ENCODE measurements around the gene ATL2. TPM values are rescaled to one million over a fixed set of nuclear protein-coding genes. Genes with fewer than 3 reads are reported as not detected.

Gene ATL2
- total and polyA plus RNA-seq, 2 donors (not counting 3 experiments of a cell fraction or from before 2014, with no cell fraction given), result 23.9 to 45.5 TPM

DNA sequence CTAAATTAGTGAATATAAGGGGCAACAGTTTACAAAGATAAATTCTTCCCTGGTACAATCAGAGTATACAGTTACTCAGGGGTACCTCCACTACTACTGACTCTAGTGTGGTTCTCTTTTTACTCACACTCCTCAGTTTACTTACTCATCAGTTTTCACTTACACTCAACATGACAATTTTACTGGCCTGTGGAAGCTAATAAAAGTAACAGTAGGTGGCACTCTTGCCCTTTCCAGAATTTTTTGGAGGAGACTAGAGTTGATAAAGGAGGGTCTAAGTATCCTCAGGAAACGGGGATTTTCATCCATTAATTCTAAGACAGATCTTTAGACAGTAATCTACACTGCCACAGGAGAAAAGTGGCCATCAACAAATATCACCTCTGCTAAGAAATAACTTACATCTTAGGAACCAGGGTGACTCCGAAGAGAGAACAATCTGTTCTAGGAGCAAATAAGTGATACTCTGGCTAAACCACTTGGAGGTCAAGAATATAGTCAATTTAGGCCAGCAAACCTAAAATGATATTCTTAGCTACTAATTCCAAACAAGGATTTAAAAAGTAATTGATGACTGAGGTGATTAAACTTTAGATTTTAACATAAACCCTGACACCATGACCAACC lies 61.3 kb downstream of the ATL2 start:
- H2AFZ ChIP-seq (ENCODE audit: low read depth, low read length), result no peak overlapping the region
- peak; percentile 72 for FAIRE-seq
- H3K79me2 ChIP-seq (ENCODE audit: control insufficient read depth, insufficient read depth, low read length), result no peaks in the 10 kb centered on the region
- no peaks in the 10 kb centered on the region for H4K20me1 ChIP-seq (replicated peaks; ENCODE audit: control insufficient read depth, extremely low read depth, insufficient read depth, low read length)
- BruUV-seq (replicated peaks), result no TSS peak
- no peaks in the 10 kb centered on the region for H3K4me1 ChIP-seq (ENCODE audit: control insufficient read depth, extremely low read depth, insufficient read depth, low read length)
- CTCF ChIA-PET, result interaction anchor here (0.6 to 4.4 kb wide), 32 partner anchors 9 to 520 kb away, joined by 3 to 68 read pairs (median 4); partner anchors contain the start of gene ATL2
- peak; percentile 38 to 41 for TF ChIP-seq CTCF (IDR thresholded peaks at IDR 0.05; ENCODE audit: extremely low read depth in 1 of 2, insufficient read depth in 1 of 2, low read depth in 1 of 2, low read length in 2 of 2)
- TF ChIP-seq, protein P1, sequence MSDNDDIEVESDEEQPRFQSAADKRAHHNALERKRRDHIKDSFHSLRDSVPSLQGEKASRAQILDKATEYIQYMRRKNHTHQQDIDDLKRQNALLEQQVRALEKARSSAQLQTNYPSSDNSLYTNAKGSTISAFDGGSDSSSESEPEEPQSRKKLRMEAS (IDR thresholded peaks at IDR 0.05; ENCODE audit: insufficient read depth, insufficient read length), result no peak
- intact Hi-C loops (cut with micrococcal nuclease) (loop anchor here (1.0 to 5.0 kb wide), 7 partner anchors 151 to 519 kb away; no protein-coding TSS in a partner anchor), dilution Hi-C loops (cut with MboI; ENCODE audit: extremely low pct_ligation_motif_present, low sequenced_read_pairs) (no loop called here)
- DNase-seq (ENCODE audit: low read depth, low spot score), result peak; percentile 67
- no peaks in the 10 kb centered on the region for H3K9me1 ChIP-seq (replicated peaks; ENCODE audit: control insufficient read depth, extremely low read depth, insufficient read depth, low read length)
- POLR2A ChIA-PET, result interaction anchor here (0.6 kb wide), 1 partner anchor 152 kb away, joined by 3 read pairs; no protein-coding TSS in a partner anchor
- no peaks in the 10 kb centered on the region for H3K27me3 ChIP-seq (ENCODE audit: control insufficient read depth in 2 of 2, insufficient read depth in 2 of 2, low read length in 2 of 2)
- no peak overlapping the region for H3K4me3 ChIP-seq (replicated peaks in 1 of 3; ENCODE audit: insufficient read depth in 1 of 3, low read depth in 1 of 3, low read length in 3 of 3)
- no peak overlapping the region for H3K4me2 ChIP-seq (ENCODE audit: insufficient read depth, low read length)
- H3K9ac ChIP-seq (replicated peaks; ENCODE audit: extremely low read depth, insufficient read depth, low read length), result no peak overlapping the region
- peaks cover 0 to 8% of the 10 kb centered on the region in 2 experiments for H3K36me3 ChIP-seq (ENCODE audit: control insufficient read depth in 2 of 2, extremely low read depth in 1 of 2, insufficient read depth in 2 of 2, low read length in 2 of 2)
- H3K27ac ChIP-seq (ENCODE audit: insufficient read depth, low read depth, low read length), result no peak overlapping the region
- H3K9me3 ChIP-seq (replicated peaks; ENCODE audit: control insufficient read depth, insufficient read depth, low read length), result no peaks in the 10 kb centered on the region

DNA sequence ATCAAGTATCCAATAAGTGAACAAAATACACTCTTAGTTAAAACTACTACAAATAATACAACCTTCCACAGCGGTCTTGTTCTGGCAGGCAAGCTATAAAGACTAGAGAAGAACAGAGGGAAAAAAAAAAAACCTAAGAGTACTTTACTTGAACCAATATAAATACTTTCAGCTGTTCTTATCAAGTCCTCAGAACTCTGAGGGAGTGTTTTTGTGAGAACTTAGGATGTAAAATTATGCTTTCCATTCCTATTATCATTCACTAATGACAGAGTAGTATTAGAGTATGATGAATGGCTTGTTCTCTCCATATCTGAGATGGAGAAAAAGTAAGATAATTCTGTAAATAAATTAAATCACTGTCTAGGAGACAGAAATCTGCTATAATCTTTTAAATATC lies 68.3 kb downstream of the ATL2 start:
- H3K4me3 ChIP-seq (replicated peaks in 1 of 3; ENCODE audit: insufficient read depth in 1 of 3, low read depth in 1 of 3, low read length in 3 of 3), result no peak overlapping the region
- H4K20me1 ChIP-seq (replicated peaks; ENCODE audit: control insufficient read depth, extremely low read depth, insufficient read depth, low read length), result no peaks in the 10 kb centered on the region
- TF ChIP-seq, protein P1 (IDR thresholded peaks at IDR 0.05; ENCODE audit: insufficient read depth, insufficient read length), result no peak
- no peak for TF ChIP-seq GATA2 (IDR thresholded peaks at IDR 0.05; ENCODE audit: insufficient read depth, insufficient read length, low read depth, low read length)
- no peak for TF ChIP-seq MYC (IDR thresholded peaks at IDR 0.05; ENCODE audit: low read depth, low read length)
- no peak for TF ChIP-seq JUN (IDR thresholded peaks at IDR 0.05; ENCODE audit: borderline replicate concordance, insufficient read depth, insufficient read length, low read depth)
- TF ChIP-seq EZH2 (IDR thresholded peaks at IDR 0.05; ENCODE audit: borderline replicate concordance, low read depth, low read length, severe bottlenecking), result no peak
- no peak for TF ChIP-seq CTCF (IDR thresholded peaks at IDR 0.05; ENCODE audit: extremely low read depth in 1 of 2, insufficient read depth in 1 of 2, low read depth in 1 of 2, low read length in 2 of 2)
- no peak for TF ChIP-seq POLR2AphosphoS5 (IDR thresholded peaks at IDR 0.05; ENCODE audit: insufficient read depth, low read depth, low read length)
- no peak for TF ChIP-seq POLR2A (IDR thresholded peaks at IDR 0.05; ENCODE audit: low read depth, low read length)
- TF ChIP-seq FOS (IDR thresholded peaks at IDR 0.05; ENCODE audit: borderline replicate concordance, insufficient read depth, low read length), result no peak
- peaks cover 7% of the 10 kb centered on the region for H3K79me2 ChIP-seq (ENCODE audit: control insufficient read depth, insufficient read depth, low read length)
- intact Hi-C loops (cut with micrococcal nuclease) (no loop called here), dilution Hi-C loops (cut with MboI; ENCODE audit: extremely low pct_ligation_motif_present, low sequenced_read_pairs) (no loop called here)
- H3K4me1 ChIP-seq (ENCODE audit: control insufficient read depth, extremely low read depth, insufficient read depth, low read length), result no peaks in the 10 kb centered on the region
- no peaks in the 10 kb centered on the region for H3K27me3 ChIP-seq (ENCODE audit: control insufficient read depth in 2 of 2, insufficient read depth in 2 of 2, low read length in 2 of 2)
- FAIRE-seq, result no peak
- H3K27ac ChIP-seq (ENCODE audit: insufficient read depth, low read depth, low read length), result no peak overlapping the region
- H3K9me1 ChIP-seq (replicated peaks; ENCODE audit: control insufficient read depth, extremely low read depth, insufficient read depth, low read length), result no peaks in the 10 kb centered on the region
- no peak overlapping the region for H2AFZ ChIP-seq (ENCODE audit: low read depth, low read length)
- H3K9me3 ChIP-seq (replicated peaks; ENCODE audit: control insufficient read depth, insufficient read depth, low read length), result no peaks in the 10 kb centered on the region
- DNase-seq (ENCODE audit: low read depth, low spot score), result no peak
- H3K9ac ChIP-seq (replicated peaks; ENCODE audit: extremely low read depth, insufficient read depth, low read length), result no peak overlapping the region
- ChIA-PET CTCF (interaction anchor here (1.0 to 1.2 kb wide), 2 partner anchors 156 to 229 kb away, joined by 3 read pairs; no protein-coding TSS in a partner anchor), POLR2A (no interaction called here)
- peaks cover 6 to 8% of the 10 kb centered on the region in 2 experiments for H3K36me3 ChIP-seq (ENCODE audit: control insufficient read depth in 2 of 2, extremely low read depth in 1 of 2, insufficient read depth in 2 of 2, low read length in 2 of 2)
- BruUV-seq (replicated peaks), result no TSS peak
- H3K4me2 ChIP-seq (ENCODE audit: insufficient read depth, low read length), result no peak overlapping the region
